ENCODE data around the gene MT1H. TPM values are rescaled to one million over a fixed set of nuclear protein-coding genes. Genes with fewer than 3 reads are reported as not detected.

The MT1H gene
- total RNA-seq = not detected in 2 replicates
- total RNA-seq (2013) = not detected
- not detected in 2 replicates for polyA plus RNA-seq
- not detected in 2 replicates for polyA minus RNA-seq

DNA sequence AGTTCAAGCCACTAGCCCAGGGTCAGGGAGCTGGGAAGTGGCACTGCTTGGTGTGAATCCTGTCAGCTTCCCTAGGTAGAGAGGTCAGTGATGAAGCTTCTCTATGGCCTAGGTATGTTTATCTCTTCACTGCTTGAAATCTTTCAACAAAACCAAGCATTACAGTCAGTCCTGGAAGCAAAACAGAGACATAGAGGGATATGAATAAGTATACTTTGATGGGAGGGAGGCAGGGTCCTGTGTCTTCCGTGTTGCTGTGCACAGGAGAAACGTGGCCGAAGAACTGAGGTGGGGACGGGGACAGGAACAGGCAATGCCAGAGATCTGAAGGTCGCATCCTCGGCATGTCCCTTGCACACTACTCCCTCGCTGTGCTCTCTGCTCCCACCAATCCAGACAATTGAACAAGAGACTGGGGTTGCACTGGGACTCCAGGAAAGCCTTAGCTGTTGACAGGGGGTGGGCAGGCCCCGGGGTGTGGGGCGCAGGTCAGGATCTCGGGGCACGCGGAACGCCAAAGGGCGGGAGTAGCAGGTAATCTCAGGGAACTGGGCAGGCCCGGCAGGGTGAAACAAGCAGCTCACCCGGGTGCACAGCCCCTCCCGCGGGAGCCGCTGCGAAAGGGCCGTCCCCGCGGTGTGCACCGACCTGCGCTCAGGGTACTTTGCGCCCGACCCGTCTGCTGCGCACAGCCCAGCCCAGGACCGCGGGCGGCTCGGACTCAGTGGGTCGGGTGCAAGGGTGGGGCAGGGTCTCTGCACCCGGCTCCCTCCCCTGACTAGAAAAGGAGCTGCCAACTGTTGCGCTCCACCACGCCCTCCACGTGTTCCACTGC lies at the start of gene MT1H:
TSS of gene MT1H (plus strand) at position 810 of the 835 bp plus-strand sequence. CDS start 71 bp downstream, outside the sequence.
- Mint-ChIP-seq H3K27me3 (peaks cover 86% of the 10 kb centered on the region), H3K4me3 (no peak within 1 kb of the TSS), H3K9me3 (ENCODE audit: insufficient read depth) (no peaks in the 10 kb centered on the region), H3K4me1 (peaks cover 9% of the 10 kb centered on the region), H3K27ac (no peak within 1 kb of the TSS)
- Histone ChIP-seq H3K36me3 (replicated peaks in 1 of 2; ENCODE audit: control extremely low read depth in 1 of 2, control insufficient read depth in 1 of 2, extremely low read depth in 1 of 2, insufficient read depth in 2 of 2, low read length in 1 of 2) (no peaks in the 10 kb centered on the region), H4K20me1 (ENCODE audit: control insufficient read depth, insufficient read depth, low read length, poor library complexity, severe bottlenecking) (no peaks in the 10 kb centered on the region), H3K27me3 (replicated peaks in 1 of 4; ENCODE audit: control extremely low read depth in 1 of 4, control insufficient read depth in 3 of 4, insufficient read depth in 4 of 4, low read length in 3 of 4) (peaks cover 0 to 75% (median 32%) of the 10 kb centered on the region in 4 experiments), H3K4me1 (ENCODE audit: control insufficient read depth in 2 of 2, insufficient read depth in 2 of 2, low read length in 2 of 2) (peaks cover 6 to 7% of the 10 kb centered on the region in 2 donors), H3K4me3 (ENCODE audit: control extremely low read depth in 1 of 5, extremely low read depth in 1 of 5, insufficient read depth in 1 of 5, low read depth in 2 of 5, low read length in 4 of 5) (no peak within 1 kb of the TSS), H2AFZ (ENCODE audit: insufficient read depth, low read depth, low read length, poor library complexity, severe bottlenecking) (no peak within 1 kb of the TSS), H3K9ac (ENCODE audit: low read length) (no peak within 1 kb of the TSS), H3K79me2 (ENCODE audit: control insufficient read depth, insufficient read depth, low read length) (no peaks in the 10 kb centered on the region), H3K27ac (ENCODE audit: low read length in 2 of 2) (no peak within 1 kb of the TSS), H3K9me3 (ENCODE audit: control extremely low read depth in 1 of 3, control insufficient read depth in 2 of 3, insufficient read depth in 1 of 3, low read length in 2 of 3) (peaks cover 0 to 3% (median 0%) of the 10 kb centered on the region in 3 donors), H3K4me2 (replicated peaks; ENCODE audit: low read depth, low read length, poor library complexity, severe bottlenecking) (no peak within 1 kb of the TSS)
- ATAC-seq (ENCODE audit: low read depth) (no peak), DNase-seq (no peak)
- 9% methylated on average over 37 of the region's 38 CpGs for WGBS (ENCODE audit: insufficient coverage)
- ChIA-PET CTCF (interaction anchor here (0.7 kb wide), 1 partner anchor 33 kb away, joined by 3 read pairs; no protein-coding TSS in a partner anchor), POLR2A (no interaction called here)
- intact Hi-C loops (cut with micrococcal nuclease) = no loop called here
- TF ChIP-seq, protein P1, sequence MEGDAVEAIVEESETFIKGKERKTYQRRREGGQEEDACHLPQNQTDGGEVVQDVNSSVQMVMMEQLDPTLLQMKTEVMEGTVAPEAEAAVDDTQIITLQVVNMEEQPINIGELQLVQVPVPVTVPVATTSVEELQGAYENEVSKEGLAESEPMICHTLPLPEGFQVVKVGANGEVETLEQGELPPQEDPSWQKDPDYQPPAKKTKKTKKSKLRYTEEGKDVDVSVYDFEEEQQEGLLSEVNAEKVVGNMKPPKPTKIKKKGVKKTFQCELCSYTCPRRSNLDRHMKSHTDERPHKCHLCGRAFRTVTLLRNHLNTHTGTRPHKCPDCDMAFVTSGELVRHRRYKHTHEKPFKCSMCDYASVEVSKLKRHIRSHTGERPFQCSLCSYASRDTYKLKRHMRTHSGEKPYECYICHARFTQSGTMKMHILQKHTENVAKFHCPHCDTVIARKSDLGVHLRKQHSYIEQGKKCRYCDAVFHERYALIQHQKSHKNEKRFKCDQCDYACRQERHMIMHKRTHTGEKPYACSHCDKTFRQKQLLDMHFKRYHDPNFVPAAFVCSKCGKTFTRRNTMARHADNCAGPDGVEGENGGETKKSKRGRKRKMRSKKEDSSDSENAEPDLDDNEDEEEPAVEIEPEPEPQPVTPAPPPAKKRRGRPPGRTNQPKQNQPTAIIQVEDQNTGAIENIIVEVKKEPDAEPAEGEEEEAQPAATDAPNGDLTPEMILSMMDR (IDR thresholded peaks at IDR 0.05) = no peak
- no peak for TF ChIP-seq EZH2 (IDR thresholded peaks at IDR 0.05; ENCODE audit: borderline replicate concordance, insufficient read depth, low read depth, low read length, poor library complexity, severe bottlenecking)

DNA sequence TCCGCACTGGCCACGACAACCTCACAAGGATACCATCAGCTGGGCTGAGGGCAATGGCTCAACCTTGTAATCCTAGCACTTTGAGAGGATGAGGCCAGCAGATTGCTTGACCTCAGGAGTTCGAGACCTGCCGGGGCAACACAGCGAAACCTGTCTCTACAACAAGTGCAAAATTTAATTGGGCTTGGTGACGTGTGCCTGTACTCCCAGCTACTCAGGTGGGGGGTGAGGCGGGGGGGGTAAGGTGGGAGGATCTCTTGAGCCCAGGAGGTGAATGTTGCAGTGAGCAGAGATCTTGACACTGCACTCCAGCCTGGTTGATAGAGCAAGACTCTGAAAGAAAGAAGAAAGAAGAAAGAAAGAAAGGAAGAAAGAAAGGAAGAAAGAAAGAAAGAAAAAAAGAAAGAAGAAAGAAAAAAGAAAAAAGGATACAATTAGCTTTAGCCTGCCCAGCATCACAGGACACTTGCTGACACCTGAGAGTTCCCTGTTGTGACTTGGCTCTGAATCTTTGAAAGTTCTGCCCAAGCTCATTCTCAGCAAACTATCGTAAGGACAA lies 49.2 kb upstream of the MT1H start:
- TF ChIP-seq, protein P1 (IDR thresholded peaks at IDR 0.05) = no peak
- TF ChIP-seq EZH2 (IDR thresholded peaks at IDR 0.05; ENCODE audit: borderline replicate concordance, insufficient read depth, low read depth, low read length, poor library complexity, severe bottlenecking) = no peak
- Histone ChIP-seq H3K27ac (ENCODE audit: low read length in 2 of 2) (no peak overlapping the region), H3K4me3 (ENCODE audit: control extremely low read depth in 1 of 5, extremely low read depth in 1 of 5, insufficient read depth in 1 of 5, low read depth in 2 of 5, low read length in 4 of 5) (no peak overlapping the region), H3K9me3 (ENCODE audit: control extremely low read depth in 1 of 3, control insufficient read depth in 2 of 3, insufficient read depth in 1 of 3, low read length in 2 of 3) (no peaks in the 10 kb centered on the region), H3K27me3 (replicated peaks in 1 of 4; ENCODE audit: control extremely low read depth in 1 of 4, control insufficient read depth in 3 of 4, insufficient read depth in 4 of 4, low read length in 3 of 4) (peaks cover 0 to 43% (median 24%) of the 10 kb centered on the region in 4 experiments), H3K4me2 (replicated peaks; ENCODE audit: low read depth, low read length, poor library complexity, severe bottlenecking) (no peak overlapping the region), H4K20me1 (ENCODE audit: control insufficient read depth, insufficient read depth, low read length, poor library complexity, severe bottlenecking) (no peaks in the 10 kb centered on the region), H2AFZ (ENCODE audit: insufficient read depth, low read depth, low read length, poor library complexity, severe bottlenecking) (no peak overlapping the region), H3K79me2 (ENCODE audit: control insufficient read depth, insufficient read depth, low read length) (no peaks in the 10 kb centered on the region), H3K4me1 (ENCODE audit: control insufficient read depth in 2 of 2, insufficient read depth in 2 of 2, low read length in 2 of 2) (peaks cover 17% of the 10 kb centered on the region in 2 donors), H3K9ac (ENCODE audit: low read length) (no peak overlapping the region), H3K36me3 (replicated peaks in 1 of 2; ENCODE audit: control extremely low read depth in 1 of 2, control insufficient read depth in 1 of 2, extremely low read depth in 1 of 2, insufficient read depth in 2 of 2, low read length in 1 of 2) (no peaks in the 10 kb centered on the region)
- ATAC-seq (ENCODE audit: low read depth) = no peak
- CTCF ChIA-PET = no interaction called here
- POLR2A ChIA-PET = no interaction called here
- Mint-ChIP-seq H3K9me3 (ENCODE audit: insufficient read depth) (no peaks in the 10 kb centered on the region), H3K4me1 (peaks cover 18% of the 10 kb centered on the region), H3K4me3 (no peak overlapping the region), H3K27me3 (peaks cover 51% of the 10 kb centered on the region), H3K27ac (no peak overlapping the region)
- 93% methylated on average over 3 of the region's 8 CpGs for WGBS (ENCODE audit: insufficient coverage)
- DNase-seq = no peak
- intact Hi-C loops (cut with micrococcal nuclease) = no loop called here

All from B cell (primary cell).